ENCODE measurements around the gene HPS4. TPM values are rescaled to one million over a fixed set of nuclear protein-coding genes. Genes with fewer than 3 reads are reported as not detected.
A peak's percentile ranks its signal among the peaks of the same experiment; 100 is the strongest.

HPS4 gene
- total and polyA plus RNA-seq, 2 experiments from 2014 or later = 20.4 to 35.9 TPM

- DNase-seq (ENCODE audit: low read depth in 1 of 2, low spot score in 1 of 2) = no peak
- Histone ChIP-seq H3K36me3 (peaks cover 26% of the 10 kb centered on the region), H3K9me3 (ENCODE audit: low read depth) (no peaks in the 10 kb centered on the region), H3K27me3 (no peaks in the 10 kb centered on the region), H3K4me1 (ENCODE audit: low read depth) (peaks cover 11% of the 10 kb centered on the region), H3K27ac (no peak overlapping the region), H3K4me3 (no peak overlapping the region)
- TF ChIP-seq CTCF (IDR thresholded peaks at IDR 0.05; ENCODE audit: low read depth, low read length) = no peak
These were observed 2.8 kb upstream of the HPS4 start for GRCh38 chr22:26486394-26486793.

- Histone ChIP-seq H3K36me3 (peaks cover 21% of the 10 kb centered on the region), H3K27ac (no peak overlapping the region), H3K4me1 (ENCODE audit: low read depth) (peaks cover 11% of the 10 kb centered on the region), H3K9me3 (ENCODE audit: low read depth) (no peaks in the 10 kb centered on the region), H3K27me3 (no peaks in the 10 kb centered on the region), H3K4me3 (no peak overlapping the region)
- no peak for TF ChIP-seq CTCF (IDR thresholded peaks at IDR 0.05; ENCODE audit: low read depth, low read length)
- DNase-seq (ENCODE audit: low read depth in 1 of 2, low spot score in 1 of 2) = no peak
These were observed 2.3 kb upstream of the HPS4 start for GRCh38 chr22:26485806-26486390.

GRCh38 chr22:26485013-26485412 lies 1.4 kb upstream of the HPS4 start:
- no peak for DNase-seq (ENCODE audit: low read depth in 1 of 2, low spot score in 1 of 2)
- H3K27ac ChIP-seq = peak overlapping the region; percentile 96
- no peak overlapping the region for H3K4me3 ChIP-seq
- peaks cover 19% of the 10 kb centered on the region for H3K36me3 ChIP-seq
- peaks cover 11% of the 10 kb centered on the region for H3K4me1 ChIP-seq (ENCODE audit: low read depth)
- H3K9me3 ChIP-seq (ENCODE audit: low read depth) = no peaks in the 10 kb centered on the region
- no peak for TF ChIP-seq CTCF (IDR thresholded peaks at IDR 0.05; ENCODE audit: low read depth, low read length)
- H3K27me3 ChIP-seq = no peaks in the 10 kb centered on the region

- no peaks in the 10 kb centered on the region for H3K27me3 ChIP-seq
- TF ChIP-seq CTCF (IDR thresholded peaks at IDR 0.05; ENCODE audit: low read depth, low read length) = no peak
- H3K9me3 ChIP-seq (ENCODE audit: low read depth) = no peaks in the 10 kb centered on the region
- peaks cover 15% of the 10 kb centered on the region for H3K36me3 ChIP-seq
- peak overlapping the region; percentile 96 for H3K27ac ChIP-seq
- no peak for DNase-seq (ENCODE audit: low read depth in 1 of 2, low spot score in 1 of 2)
- peak overlapping the region; percentile 87 for H3K4me3 ChIP-seq
- H3K4me1 ChIP-seq (ENCODE audit: low read depth) = peaks cover 17% of the 10 kb centered on the region
These were observed 750 bp upstream of the HPS4 start for GRCh38 chr22:26484360-26484706.

- no peak for DNase-seq (ENCODE audit: low read depth in 1 of 2, low spot score in 1 of 2)
- H3K9me3 ChIP-seq (ENCODE audit: low read depth) = no peaks in the 10 kb centered on the region
- peak overlapping the region; percentile 87 for H3K4me3 ChIP-seq
- peak overlapping the region; percentile 96 for H3K27ac ChIP-seq
- TF ChIP-seq CTCF (IDR thresholded peaks at IDR 0.05; ENCODE audit: low read depth, low read length) = no peak
- no peaks in the 10 kb centered on the region for H3K27me3 ChIP-seq
- H3K4me1 ChIP-seq (ENCODE audit: low read depth) = peaks cover 17% of the 10 kb centered on the region
- H3K36me3 ChIP-seq = peaks cover 4% of the 10 kb centered on the region
These were observed 542 bp downstream of the HPS4 start for GRCh38 chr22:26483043-26483438.
